GM12872 (cell line): ENCODE measurements around the gene KCNC1.
A peak's percentile ranks its signal among the peaks of the same experiment; 100 is the strongest.

Experiments
- CTCF ChIP-seq: IDR thresholded peaks from 3 replicates; pipeline ENCODE4 v1.5.1; 2011; ENCODE audit warnings: low read depth, mild to moderate bottlenecking, low read length, moderate library complexity; ENCODE audit not compliant: insufficient read depth

Gene KCNC1

GRCh38 chr11:17722000-17722643 is 12.5 kb upstream of the KCNC1 start:
- TF ChIP-seq CTCF: peak; percentile 33; the same call in 2 of the 3 replicates

- no peak for TF ChIP-seq CTCF
Measured at GRCh38 chr11:17724020-17724908, 10.3 kb upstream of the KCNC1 start.

- no peak for TF ChIP-seq CTCF
Measured at GRCh38 chr11:17725174-17725573, 9.4 kb upstream of the KCNC1 start.

- TF ChIP-seq CTCF: no peak
Measured at GRCh38 chr11:17730137-17730536, 4.4 kb upstream of the KCNC1 start.

GRCh38 chr11:17730608-17731462 is 3.7 kb upstream of the KCNC1 start:
- peak; percentile 92 for TF ChIP-seq CTCF

GRCh38 chr11:17733261-17733660 is 1.3 kb upstream of the KCNC1 start:
- no peak for TF ChIP-seq CTCF
